ENCODE data around the gene GARIN1A.

DNA sequence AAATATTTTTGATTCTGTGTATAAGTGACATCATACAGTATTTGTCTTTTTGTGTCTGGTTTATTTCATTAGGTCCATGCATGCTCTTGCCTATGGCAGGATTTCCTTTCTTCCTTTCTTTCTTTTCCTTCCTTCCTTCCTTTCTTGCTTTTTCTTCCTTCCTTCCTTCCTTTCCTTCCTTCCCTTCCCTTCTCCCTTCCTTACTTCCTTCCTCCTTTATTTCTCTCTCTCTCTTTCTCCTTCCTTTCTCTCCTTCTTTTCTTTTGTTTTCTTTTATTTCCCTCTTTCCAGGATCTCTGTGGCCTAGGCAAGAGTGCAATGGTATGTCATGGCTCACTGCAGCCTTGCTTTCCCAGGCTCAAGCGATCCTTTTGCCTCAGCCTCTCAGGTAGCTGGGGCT lies 35.7 kb downstream of the GARIN1A start:
- TF ChIP-seq, protein P1, sequence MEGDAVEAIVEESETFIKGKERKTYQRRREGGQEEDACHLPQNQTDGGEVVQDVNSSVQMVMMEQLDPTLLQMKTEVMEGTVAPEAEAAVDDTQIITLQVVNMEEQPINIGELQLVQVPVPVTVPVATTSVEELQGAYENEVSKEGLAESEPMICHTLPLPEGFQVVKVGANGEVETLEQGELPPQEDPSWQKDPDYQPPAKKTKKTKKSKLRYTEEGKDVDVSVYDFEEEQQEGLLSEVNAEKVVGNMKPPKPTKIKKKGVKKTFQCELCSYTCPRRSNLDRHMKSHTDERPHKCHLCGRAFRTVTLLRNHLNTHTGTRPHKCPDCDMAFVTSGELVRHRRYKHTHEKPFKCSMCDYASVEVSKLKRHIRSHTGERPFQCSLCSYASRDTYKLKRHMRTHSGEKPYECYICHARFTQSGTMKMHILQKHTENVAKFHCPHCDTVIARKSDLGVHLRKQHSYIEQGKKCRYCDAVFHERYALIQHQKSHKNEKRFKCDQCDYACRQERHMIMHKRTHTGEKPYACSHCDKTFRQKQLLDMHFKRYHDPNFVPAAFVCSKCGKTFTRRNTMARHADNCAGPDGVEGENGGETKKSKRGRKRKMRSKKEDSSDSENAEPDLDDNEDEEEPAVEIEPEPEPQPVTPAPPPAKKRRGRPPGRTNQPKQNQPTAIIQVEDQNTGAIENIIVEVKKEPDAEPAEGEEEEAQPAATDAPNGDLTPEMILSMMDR (conservative IDR thresholded peaks at IDR 0.05; ENCODE audit: low read length) = no peak
- no peak for TF ChIP-seq EZH2phosphoT487 (IDR thresholded peaks at IDR 0.05; ENCODE audit: borderline replicate concordance)
